Tongue (tissue), 2 donors: Measurements from ENCODE around the gene TCEANC. TPM values are rescaled to one million over a fixed set of nuclear protein-coding genes. Genes with fewer than 3 reads are reported as not detected.
A peak's percentile ranks its signal among the peaks of the same experiment; 100 is the strongest.

Experiments
- DNase-seq: peaks from one replicate; pipeline ENCODE4 v3.0.0-alpha.2; 2015
- total RNA-seq: library from RNA; depleted of rRNA; stranded (reverse); fragments of >200 nt; gene quantifications from one replicate; pipeline ENCODE4 v1.2.3, GENCODE V29; 2014

The TCEANC gene
- total RNA-seq, 1 donor from 2014 or later = 6.5 TPM

- DNase-seq = no peak
Measured at GRCh38 chrX:13692771-13693231, 39.9 kb downstream of the TCEANC start.

GRCh38 chrX:13693341-13693961 is 40.5 kb downstream of the TCEANC start:
- no peak for DNase-seq

GRCh38 chrX:13694359-13694758 is 41.4 kb downstream of the TCEANC start:
- no peak for DNase-seq

GRCh38 chrX:13694983-13695382 is 42.0 kb downstream of the TCEANC start:
- peak; percentile 20 for DNase-seq

GRCh38 chrX:13695601-13696115 is 42.7 kb downstream of the TCEANC start:
- DNase-seq = no peak

GRCh38 chrX:13697455-13697854 is 44.5 kb downstream of the TCEANC start:
- no peak for DNase-seq

- DNase-seq = no peak
Measured at GRCh38 chrX:13697976-13698375, 45.0 kb downstream of the TCEANC start.

GRCh38 chrX:13698432-13698831 is 45.5 kb downstream of the TCEANC start:
- DNase-seq = no peak

- no peak for DNase-seq
Measured at GRCh38 chrX:13699183-13699826, 46.4 kb downstream of the TCEANC start.

- no peak for DNase-seq
Measured at GRCh38 chrX:13700380-13700779, 47.4 kb downstream of the TCEANC start.

- no peak for DNase-seq
Measured at GRCh38 chrX:13702111-13702789, 49.3 kb downstream of the TCEANC start.

- DNase-seq = no peak
Measured at GRCh38 chrX:13703135-13703534, 50.2 kb downstream of the TCEANC start.

- no peak for DNase-seq
Measured at GRCh38 chrX:13703589-13703988, 50.6 kb downstream of the TCEANC start.

GRCh38 chrX:13711141-13711540 is 58.2 kb downstream of the TCEANC start:
- DNase-seq = no peak

Other genes with a start within 250 kb of the TCEANC start
- 12.5 TPM for gene EGFL6, start 83.5 kb upstream of the TCEANC start, total RNA-seq
- 37.2 TPM for gene RAB9A, start 36.0 kb downstream of the TCEANC start, total RNA-seq
- 23.5 TPM for gene TRAPPC2, start 81.5 kb downstream of the TCEANC start, total RNA-seq
- 31.7 TPM for gene OFD1, start 81.6 kb downstream of the TCEANC start, total RNA-seq
- gene GPM6B, start 164.0 kb downstream of the TCEANC start, total RNA-seq = 38.9 TPM